CD4-positive, alpha-beta T cell treated with Interleukin-17A for 4 hours (primary cell): ENCODE measurements around the gene NME9.
"Not testable (repeated sequence)": the region's sequence is repeated elsewhere in the genome, so short reads cannot be mapped to it uniquely, and the experiment has no call there.

Experiments used
- DNase-seq: peaks from one replicate; pipeline ENCODE4 v3.0.0-alpha.2; 2020; ENCODE audit warnings: mixed read lengths

Gene NME9, protein sequence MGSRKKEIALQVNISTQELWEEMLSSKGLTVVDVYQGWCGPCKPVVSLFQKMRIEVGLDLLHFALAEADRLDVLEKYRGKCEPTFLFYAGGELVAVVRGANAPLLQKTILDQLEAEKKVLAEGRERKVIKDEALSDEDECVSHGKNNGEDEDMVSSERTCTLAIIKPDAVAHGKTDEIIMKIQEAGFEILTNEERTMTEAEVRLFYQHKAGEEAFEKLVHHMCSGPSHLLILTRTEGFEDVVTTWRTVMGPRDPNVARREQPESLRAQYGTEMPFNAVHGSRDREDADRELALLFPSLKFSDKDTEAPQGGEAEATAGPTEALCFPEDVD

DNA sequence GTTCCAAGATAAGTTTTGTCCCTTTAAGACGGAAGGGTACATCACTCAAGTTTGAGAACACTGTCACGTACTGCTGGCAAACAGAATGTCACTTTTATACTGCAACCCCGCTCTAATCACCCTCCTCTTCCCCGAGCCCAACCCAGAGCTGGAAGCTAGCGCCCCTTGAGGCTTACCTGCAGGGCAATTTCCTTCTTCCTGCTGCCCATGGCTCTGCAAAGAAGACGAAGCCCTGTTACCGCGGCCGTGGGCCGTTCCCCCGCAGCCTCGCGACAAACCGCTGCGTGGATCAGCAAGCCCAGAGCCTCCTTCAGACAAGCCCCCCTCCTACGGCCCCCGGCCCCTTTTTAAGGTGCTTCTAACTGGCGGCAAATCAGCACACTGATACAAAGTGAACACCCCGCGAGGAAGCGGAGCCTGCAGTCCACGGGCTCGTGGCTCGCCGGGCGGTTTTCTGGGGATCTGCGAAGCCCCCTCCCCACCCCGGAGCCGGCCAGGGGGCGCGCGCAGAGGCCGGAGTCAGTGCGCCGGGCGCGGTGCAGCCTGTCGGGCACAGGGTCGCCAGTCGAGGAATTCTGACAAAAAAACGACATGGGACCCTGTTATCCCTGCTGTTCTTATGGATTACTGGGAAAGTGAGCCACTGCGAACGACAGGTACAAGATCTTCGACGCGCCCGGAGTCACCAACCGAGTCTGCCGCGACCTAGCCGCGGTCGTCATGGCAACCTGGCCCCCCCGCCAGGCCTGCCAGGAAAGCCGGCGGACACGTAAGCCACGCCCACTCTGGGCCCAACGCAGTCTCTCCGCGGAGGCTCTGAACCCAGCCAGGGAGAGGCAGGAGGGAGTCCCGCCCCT lies at the start of gene NME9:
Gene NME9, minus strand, starts transcription at position 725 of the 857 bp plus-strand sequence. Its CDS starts 516 bp downstream, at position 209.
- peak; percentile 97 for DNase-seq

DNA sequence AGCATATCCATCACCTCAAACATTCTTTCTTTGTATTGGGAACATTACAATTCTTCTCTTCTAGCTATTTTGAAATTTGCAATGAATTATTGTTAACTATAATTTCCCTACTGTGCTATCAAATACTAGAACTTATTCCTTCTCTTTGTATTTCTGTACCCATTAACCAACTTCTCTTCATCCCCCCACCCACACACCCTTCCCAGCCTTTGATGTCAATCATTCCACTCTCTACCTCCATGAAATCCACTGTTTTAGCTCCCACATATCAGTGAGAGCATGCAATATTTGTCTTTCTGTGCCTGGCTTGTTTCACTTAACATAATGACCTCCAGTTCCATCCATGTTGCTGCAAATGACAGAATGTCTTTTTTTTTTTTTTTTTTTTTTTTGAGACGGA lies 49.3 kb upstream of the NME9 start:
- no peak for DNase-seq

DNA sequence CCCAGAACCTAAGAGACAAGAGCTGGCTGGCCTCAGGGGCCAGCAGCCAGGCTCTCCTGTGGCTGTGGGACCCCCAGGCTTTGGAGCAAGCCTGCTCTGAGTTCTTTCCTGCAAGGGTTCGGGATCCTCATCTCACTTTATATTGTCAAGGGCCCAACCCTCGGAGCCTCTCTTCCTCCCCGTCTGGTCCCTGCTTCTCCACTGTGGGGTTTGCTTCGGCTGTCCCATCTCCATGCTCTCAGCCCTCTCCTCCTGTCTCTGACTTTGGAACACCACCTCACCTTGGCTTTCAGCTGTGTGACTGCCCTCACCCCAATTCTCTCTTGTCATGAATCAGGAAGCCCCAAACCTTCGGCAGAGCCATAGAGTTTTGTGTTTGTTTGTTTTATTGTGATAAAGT lies 48.7 kb upstream of the NME9 start:
- DNase-seq = no peak

DNA sequence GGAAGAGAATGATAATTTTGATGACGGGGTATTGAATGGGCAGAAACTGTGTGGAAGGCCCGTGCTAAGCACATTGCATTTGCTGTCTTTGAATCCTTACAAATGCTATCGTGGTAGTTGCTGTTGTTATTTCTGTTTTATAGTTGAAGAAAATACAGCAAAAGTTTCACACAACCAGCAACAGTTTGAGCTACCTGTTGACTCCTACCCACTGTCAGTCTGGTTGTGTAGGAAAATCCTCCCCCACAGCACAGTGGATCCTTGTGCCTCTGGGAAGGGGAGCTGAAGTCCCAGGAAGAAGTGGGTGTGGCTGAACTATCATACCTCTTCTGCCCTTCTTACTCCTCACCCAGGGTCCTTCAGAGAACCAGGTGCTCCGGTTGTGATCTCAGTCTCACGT lies 48.2 kb upstream of the NME9 start:
- DNase-seq = no peak

DNA sequence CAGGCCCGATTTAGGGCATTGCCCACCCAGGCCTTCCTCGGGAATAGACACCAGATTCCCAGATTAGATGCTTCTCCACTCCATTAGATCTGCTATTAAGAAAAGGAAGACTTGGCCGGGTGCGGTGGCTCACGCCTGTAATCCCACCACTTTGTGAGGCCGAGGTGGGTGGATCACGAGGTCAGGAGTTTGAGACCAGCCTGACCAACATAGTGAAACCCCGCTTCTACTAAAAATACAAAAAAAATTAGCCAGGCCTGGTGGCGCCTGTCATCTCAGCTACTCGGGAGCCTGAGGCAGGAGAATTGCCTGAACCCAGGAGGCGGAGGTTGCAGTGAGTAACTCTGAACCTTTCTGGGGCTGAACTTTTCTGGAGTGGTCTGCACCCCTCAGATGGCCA lies 47.6 kb upstream of the NME9 start:
- not testable (repeated sequence) for DNase-seq

DNA sequence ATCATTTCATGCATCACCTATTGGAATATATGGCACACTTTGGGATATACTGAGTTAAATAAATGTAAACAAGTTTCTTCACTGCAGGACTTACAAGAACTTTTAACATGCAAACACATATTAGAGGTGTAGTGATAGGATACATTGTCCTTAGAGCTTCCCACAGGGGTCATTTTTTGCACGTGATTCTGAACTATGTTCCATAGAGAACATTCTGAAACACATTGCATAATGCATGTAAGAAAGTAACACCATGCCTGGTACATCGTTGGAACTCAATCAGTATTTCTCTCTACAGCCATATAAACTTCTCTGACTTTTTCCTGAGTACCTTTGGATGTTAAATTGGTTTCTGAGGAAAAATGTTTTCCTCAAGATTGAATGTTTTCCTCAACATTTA lies 47.0 kb upstream of the NME9 start:
- DNase-seq = no peak

DNA sequence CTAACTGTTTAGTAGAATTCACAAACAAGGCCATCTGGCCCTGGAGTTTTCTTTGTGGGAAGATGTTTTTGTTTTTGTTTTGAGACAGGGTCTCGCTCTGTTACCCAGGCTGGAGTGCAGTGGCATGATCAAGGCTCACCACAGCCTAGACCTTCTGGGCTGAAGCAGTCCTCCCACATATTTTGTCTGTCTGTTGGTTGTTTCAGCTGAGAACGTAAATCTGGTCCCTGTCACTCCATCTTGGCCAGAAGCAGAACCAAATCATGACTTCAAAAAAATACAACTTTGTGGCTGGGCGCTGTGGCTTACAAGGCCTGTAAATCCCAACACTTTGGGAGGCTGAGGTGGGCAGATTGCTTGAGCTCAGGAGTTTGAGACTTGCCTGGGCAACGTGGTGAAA lies 45.8 kb upstream of the NME9 start:
- DNase-seq = no peak

DNA sequence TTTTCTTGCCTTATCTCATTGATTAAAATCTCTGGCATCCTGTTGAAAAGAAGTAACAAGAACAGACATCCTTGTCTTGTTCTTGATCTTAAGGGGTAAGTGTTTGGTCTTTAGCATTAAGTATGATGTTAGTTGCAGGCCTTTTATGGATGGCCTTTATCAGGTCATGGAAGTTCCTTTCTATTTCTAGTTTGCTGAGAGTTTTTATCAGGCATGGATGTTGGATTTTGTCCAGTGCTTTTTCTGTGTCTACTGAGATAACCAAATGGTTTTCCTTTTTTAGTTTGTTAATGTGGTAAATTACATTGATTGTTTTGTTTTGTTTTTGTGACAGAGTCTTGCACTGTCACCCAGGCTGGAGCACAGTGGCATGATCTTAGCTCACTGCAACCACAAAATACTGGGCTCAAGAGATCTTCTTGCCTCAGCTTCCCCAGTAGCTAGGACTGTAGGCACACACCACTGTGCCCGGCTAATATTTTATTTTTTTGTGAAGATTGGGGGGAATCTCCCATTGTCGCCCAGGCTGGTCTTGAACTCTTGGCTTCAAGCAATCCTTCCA lies 45.0 kb upstream of the NME9 start:
- no peak for DNase-seq

DNA sequence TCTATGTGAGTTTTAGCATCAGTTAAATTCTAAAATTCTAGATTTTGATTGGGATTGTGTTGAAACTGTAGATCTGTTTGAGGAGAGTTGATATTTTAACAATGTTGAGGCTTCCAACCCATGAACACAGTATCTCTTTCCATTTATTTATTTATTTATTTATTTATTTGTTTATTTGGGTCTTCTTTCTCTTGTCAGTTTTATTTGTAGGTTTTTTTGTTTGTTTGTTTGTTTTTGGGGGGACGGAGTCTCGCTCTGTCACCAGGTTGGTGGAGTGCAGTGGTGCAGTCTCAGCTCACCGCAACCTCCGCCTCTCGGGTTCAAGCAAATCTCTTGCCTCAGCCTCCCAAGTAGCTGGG lies 44.1 kb upstream of the NME9 start:
- no peak for DNase-seq

DNA sequence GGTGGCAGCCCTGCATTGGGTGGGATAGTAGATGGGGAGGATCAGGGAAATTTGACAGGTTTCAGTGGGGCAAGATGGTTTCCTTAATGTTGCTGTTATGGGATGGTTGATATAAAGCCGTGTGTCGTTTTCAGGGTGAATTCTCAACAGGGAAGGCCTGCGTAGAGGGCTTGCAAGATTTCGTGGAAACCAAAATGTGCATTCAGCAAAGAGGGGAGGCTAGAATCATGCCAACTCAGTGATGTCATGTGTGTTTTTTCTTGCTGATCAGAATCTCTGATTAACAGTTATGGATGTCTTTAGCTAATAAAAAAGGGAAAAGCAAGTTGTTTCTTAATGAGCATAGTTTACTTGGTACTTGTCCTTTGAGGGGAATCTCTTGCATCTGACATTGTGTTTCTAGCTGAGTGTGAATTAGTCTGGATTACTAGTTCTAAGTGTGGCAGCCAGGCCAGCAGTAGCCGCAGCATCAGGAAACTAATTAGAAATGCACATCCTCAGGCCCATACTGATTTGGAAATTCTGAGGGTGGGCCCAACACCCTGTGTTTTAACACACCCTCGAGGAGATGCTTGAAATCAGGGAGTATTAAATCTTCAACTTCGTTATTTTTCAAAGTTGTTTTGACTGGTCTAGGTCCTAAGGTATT lies 43.6 kb upstream of the NME9 start:
- DNase-seq = no peak

DNA sequence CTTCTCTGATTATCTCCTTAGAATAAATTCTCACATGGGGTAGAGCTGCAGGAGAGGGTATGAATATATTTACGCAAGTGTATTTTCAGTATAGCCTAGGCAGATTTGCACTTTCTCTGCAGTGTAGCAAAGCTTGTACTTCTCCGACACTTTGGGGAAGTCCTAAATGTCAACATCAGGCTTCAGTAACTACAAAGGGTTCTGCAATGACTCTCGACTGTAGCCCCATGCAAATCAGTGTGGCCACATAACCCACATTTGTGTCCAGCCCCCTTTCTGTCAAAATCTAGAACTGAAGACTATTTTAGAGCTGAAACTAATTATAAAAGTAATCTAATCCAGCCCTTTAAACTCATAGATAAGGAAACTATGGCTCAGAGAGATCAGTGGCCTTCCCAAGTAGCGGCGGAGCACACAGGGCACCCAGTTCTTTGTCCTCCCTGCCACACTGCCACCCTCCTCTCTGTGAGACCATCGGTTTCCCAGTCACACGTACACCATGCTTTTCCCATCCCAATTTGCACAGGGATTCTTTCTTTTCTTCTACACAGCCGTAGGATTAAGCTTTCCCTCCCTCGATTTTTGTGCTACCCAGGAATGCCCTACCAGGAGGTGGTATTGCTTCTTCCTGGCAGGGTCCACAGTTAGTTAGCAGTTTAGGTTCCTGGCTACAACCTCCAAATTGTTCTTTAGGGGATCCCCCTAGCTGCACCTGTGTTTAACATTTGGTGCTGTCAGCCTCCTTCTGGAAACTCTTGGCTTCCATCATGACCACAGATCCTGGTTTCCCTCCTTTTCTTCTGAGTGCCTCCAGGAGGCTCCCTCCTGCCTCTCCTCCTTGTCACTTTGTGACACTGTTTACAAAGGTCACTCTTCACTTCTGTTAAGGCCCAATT lies 41.7 kb upstream of the NME9 start:
- no peak for DNase-seq

DNA sequence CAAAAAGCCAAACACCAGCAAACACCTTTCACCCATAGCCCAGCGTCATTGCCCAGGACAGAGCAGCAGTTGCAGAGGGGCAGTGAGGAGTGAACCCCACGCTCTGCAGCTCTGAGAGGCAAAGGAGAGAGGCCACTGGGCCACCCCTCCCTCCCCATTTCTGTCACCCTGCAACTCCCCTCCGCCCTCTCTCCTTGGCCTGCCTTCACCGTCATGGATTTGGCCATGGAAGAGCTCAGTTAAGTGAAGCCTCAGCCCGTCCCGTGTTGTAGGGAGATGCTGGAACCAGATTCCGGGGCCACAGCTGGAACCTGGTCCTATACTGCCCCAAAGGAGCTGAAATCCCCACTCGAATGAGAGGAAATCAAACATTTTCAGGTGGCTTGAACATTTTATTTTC lies 40.7 kb upstream of the NME9 start:
- no peak for DNase-seq

DNA sequence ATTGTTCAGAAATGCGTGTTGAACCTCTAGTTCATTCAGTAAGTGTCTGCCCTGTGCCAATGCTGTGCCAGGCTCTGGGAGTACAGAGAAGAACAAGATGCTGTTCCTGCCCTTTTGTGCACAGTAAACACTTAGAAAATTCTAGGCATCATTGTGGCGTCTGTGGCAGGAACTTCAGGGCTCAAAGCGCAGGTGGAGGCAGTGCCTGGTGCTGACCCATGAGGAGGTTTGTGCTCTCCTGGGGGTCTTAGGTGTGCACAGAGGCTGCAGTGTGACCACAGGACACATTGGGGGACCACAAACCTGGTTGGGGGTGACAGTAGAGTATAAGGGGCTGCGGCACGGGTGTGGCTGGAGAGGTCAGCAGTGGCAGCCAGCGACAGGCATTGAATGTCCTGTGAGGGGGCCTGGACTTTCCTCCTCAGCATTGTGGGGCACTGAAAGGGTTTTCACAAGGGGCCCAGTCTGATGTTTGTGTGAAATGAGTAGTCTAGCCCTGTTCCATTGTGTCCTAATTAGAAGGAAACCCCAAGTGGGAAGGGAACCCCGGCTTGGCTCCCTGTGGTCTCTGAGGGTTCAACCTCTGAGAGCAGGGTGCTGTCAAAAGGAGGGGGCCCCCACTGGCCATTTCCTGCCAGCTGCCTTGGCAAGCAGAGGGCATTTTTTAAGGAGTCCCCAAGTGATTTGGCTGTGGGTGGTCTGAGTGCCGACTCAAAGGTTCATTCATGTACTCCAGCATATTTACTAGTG lies 39.7 kb upstream of the NME9 start:
- no peak for DNase-seq

DNA sequence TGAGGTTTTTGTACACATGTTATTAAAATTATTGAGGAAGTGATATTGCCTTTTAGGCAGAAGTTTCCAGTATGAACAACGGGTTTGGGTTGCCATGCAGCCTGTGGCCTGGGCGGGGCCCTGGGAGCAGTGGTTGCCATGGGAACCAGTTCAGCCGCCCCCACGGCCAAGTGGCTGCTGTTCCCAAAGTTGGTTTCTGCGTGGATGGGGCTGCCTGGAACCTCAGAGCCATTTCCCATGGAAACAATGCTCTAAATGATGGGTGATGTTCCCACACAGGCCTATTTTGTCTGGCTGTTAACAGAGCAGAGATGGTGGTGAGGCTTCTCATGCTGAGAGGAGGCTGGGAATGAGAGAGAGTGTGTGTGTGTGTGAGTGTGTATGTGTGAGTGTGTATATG lies 38.3 kb upstream of the NME9 start:
- no peak for DNase-seq

DNA sequence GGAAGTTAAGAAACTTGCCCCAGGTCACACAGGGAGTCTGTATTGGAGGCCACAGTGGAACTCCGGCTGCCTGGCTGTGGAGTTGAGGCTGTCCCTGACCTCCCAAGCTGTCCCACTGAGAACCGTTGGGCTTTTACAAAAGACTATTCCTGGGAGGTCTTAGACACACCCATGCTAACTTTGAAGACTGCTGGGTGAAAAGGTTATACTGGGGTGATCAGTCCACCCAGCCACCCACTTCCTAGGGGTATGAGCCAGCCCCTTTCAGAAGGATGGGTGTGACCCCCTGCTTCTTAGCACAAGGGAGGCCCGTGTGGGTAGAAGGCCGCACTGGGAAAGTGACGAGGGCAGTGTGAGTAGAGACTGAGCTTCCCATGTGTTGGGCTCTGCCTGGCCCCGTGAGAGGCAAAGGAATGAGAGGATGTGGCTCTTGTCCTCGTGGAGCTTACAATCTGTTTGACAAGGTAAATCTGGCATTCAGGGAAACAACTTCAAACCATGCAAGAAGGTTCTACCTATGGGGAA lies 37.7 kb upstream of the NME9 start:
- no peak for DNase-seq

DNA sequence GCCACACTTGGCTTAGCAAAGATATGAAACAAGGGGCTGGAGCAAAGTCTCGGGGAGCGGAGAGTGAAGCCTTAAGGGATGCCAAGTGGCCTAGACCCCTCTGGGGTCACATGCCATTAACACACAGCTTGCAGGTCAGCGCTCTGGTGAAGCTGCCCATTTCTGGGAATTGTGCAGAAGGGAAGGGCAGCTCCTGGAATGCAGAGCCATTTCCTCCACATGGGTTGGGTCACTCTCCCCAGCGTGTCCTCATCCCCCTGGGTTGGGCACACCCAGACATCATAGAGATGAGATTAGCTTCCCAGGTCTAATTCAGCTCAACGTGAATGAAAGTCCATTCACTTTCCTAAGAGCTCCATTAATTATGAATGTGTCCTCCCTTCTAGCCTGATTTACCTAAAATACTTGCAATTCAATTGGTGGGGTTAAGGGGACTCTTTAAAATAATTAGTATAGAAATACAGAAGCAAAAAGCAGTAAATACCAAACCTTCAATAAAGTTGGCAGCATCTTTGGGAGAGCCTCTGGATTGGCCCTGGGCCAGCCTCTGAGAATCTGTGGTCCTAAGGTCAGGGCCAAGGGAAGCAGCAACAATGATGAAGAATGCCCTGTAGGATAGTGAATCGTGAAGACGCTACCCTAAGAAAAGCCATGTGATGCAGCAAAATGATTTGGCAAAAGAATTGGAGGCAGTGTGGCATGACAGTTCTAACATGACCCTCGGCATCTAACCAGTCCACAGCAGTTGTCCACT lies 36.5 kb upstream of the NME9 start:
- DNase-seq = no peak

DNA sequence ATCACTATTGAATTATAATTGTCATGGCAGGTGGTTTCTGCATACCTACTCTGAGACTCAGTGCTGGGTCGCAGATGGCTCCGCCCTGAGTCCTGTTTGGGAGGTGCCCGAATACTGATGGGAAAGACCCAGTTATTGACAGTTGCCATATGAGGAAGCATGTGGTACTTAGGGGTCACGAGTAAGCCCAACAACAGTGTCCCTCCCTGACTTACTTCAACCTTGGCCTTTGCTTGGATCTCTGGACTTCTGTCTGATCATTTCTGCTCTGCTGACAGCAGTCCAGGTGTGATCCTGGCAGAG lies 35.6 kb upstream of the NME9 start:
- DNase-seq = no peak

DNA sequence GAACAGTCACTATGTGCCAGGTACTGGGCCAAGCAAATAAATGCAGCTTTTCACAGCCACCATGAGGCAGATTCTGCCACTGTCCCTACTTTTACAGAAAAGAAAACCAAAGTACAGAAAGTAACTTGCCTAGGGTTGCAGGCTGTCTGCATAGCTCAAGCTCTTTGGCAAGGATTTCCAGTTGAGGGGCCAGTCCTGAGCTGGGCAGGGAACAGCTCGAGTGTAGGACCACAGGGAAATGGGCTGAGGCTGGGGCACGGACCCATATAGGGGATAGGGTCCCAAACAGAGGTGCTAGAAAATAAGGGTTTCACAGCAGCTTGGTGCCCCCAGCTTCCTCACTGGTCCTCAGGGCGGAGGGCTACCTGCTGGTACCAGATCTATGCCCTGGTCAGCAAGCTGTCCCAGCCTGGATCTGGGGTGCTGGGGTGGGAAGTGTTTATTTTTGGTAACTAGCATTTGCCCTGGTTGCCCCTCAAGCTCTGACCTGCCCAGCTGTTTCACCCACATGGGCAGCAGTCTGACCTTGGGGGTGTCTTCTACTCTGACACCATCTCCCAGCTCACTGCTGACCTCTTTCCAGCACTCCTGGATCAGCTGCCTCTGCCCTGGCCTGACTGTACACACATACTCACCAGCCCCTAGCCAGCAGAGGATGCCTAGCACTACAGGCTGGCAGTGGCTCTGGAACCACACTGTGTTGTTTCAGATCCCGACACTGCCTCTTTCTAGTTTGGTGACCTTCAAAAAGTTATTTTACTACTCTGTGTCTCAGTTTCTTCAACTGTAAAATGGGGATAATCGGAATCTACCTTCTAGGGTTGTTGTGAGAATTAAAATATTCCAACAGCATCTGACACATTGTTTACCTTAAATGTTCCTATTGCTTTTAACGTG lies 35.0 kb upstream of the NME9 start:
- DNase-seq = no peak

DNA sequence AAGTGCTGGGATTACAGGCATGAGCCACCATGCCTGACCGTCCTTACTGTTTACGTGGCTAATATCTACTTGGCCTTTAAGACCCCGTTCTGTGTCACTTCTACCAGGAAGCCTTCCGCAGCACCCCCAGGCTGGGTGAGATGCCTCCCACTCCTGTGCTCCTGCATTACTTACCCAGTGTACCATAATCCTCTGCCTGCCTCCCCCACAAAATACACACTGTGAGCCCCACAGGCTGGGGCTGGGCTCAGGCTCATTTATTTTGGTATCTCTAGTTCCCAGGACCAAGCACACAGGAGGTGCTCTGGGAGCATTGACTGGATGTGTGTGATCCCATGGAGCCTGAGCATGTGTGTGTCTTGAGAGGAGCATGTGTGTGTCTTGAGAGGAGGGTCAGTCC lies 33.7 kb upstream of the NME9 start:
- no peak for DNase-seq

DNA sequence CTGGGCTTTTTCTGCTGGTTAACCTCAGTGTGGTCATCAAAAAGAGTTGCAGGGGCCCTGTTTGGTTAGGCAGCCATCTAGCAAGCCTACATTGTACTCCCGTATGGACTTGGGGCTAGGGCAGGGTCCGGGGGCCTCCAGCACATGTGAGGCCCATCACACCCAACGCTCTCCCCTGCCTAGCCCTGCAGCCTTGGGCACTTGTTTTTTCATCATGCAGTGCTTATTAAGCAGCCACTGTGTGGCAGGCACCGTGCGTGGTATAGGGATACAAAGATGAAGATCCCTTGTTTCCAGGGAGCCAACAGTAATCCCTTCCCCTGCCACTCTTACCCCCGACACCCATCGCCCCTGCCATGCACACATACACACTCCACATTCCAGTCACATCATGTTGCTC lies 32.9 kb upstream of the NME9 start:
- DNase-seq = no peak
